GM21737 (cell line): ENCODE results near the gene USP13.

Experiments used
- ATAC-seq: cut with Tn5 transposase; IDR thresholded peaks from one replicate; pipeline ENCODE4 v1.9.1; 2021; ENCODE audit warnings: mild to moderate bottlenecking, moderate library complexity; ENCODE audit not compliant: unreplicated experiment

USP13 gene

GRCh38 chr3:179731544-179731943 lies 78.7 kb downstream of the USP13 start:
- no peak for ATAC-seq

- ATAC-seq: no peak
These were observed 80.0 kb downstream of the USP13 start for GRCh38 chr3:179732661-179733348.

- ATAC-seq: no peak
These were observed 81.0 kb downstream of the USP13 start for GRCh38 chr3:179733797-179734196.

DNA sequence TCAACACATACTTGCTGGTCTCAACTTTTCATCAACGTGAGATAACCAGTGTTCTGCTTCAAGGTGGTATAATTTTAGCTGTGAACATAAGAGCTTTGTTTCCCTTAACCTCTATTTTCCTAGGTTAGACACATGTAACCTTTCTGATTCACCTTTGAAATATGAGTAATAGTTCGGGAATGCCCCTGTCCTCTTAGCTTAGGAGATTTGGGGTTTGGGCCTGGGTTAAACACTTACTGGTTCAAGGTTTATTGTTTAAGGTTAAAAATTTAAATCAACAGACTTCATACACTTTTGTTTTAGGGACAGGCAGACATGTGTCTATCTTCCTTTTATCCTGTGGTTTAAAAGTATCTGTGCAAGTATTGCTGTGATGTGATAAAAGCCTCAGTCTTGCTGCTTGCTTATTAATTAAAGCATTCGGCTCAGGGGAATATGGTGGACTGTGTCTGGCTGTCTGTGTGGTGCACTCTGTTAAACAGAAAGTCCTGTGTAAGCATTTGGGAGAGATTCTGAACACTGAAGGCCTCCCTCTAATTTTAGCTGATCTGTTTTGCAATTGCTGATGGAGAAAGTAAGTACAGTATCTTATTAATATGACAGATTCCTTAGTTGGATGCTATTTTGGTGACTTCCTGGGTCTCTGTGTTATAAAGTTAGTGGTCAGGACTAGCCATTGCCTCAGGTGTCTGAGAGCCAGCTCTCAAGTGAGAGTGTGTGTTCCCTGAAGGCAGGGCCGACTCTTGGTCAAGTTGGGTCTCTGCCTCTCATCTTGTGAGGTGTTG lies 81.8 kb downstream of the USP13 start:
- ATAC-seq: no peak

- no peak for ATAC-seq
These were observed 82.5 kb downstream of the USP13 start for GRCh38 chr3:179735321-179735720.

DNA sequence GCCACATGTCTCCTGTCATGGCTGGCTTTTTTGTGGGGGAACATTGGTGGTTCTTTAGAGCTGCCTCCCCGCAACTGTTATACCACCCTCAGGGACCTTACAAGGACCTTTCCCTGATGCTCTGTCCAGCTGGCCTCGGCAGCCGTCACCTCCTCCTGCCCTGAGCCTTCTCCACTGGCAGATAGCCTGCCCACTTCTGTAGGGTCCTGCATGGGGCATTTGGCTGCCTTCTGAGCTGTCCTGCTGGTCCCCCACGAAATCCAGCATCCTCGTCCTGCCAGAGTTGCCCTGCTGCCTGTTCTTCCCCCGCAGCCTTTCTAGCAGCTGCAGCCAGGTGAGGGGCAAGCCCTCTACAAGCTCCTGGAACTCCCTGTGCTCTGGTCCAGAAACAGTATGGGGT lies 86.2 kb downstream of the USP13 start:
- ATAC-seq: no peak

- ATAC-seq: no peak
These were observed 87.2 kb downstream of the USP13 start for GRCh38 chr3:179739816-179740594.

GRCh38 chr3:179743913-179744312 lies 91.1 kb downstream of the USP13 start:
- no peak for ATAC-seq

GRCh38 chr3:179744667-179745066 lies 91.8 kb downstream of the USP13 start:
- ATAC-seq: no peak

GRCh38 chr3:179745079-179745478 lies 92.2 kb downstream of the USP13 start:
- no peak for ATAC-seq

GRCh38 chr3:179745716-179746115 lies 92.9 kb downstream of the USP13 start:
- no peak for ATAC-seq

- ATAC-seq: no peak
These were observed 98.0 kb downstream of the USP13 start for GRCh38 chr3:179750720-179751328.

DNA sequence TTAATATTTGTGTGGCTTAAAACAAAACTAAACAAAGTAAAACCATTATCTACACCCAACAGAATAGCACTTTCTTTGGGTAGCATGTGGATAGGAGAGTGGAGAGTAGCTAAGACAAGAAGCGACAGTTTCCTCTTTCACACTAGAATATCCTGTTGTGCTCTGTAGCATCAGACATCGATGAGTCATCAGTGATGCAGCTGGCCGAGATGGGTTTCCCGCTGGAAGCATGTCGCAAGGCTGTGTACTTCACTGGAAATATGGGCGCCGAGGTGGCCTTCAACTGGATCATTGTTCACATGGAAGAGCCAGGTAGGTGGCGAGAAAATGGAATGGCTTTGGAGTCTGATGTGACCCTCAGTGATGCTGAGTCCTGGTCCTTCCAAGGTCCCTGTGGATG lies 108.1 kb downstream of the USP13 start:
- no peak for ATAC-seq

- no peak for ATAC-seq
These were observed 112.6 kb downstream of the USP13 start for GRCh38 chr3:179765396-179765795.

DNA sequence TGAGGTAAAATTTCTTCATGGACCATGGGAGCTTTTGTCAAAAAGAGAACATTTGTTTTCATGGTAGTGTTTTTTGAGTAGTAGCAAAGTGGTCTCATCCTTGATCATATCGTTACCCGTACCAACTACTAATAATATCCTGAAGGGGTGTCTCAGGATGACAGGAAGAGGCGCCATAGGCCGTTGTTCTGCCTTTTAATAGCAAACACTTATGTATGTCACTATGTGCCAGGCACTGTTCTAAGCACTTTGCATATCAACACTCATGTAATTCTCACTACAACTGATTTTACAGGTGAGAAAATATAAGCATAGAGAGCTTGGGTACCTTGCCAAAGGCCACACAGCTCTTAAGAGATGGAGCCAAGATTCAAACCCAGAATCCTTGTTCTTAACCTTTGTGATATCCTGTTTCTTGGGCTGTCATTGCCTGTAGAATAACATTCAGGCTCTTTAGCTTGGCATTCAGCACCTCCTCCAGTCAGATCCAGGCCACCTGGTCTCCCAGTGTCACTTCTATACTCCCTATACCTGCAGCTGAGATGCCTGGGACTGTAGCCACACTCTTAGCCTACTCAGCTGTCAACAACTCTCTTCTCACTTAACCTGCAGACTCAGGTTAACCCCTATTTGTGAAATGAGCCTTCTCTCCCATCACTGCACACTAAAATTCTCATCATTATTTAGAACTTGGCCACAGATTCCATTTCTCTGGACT lies 113.7 kb downstream of the USP13 start:
- no peak for ATAC-seq

- ATAC-seq: no peak
These were observed 115.2 kb downstream of the USP13 start for GRCh38 chr3:179768080-179768479.

- ATAC-seq: no peak
These were observed 116.8 kb downstream of the USP13 start for GRCh38 chr3:179769411-179770247.

DNA sequence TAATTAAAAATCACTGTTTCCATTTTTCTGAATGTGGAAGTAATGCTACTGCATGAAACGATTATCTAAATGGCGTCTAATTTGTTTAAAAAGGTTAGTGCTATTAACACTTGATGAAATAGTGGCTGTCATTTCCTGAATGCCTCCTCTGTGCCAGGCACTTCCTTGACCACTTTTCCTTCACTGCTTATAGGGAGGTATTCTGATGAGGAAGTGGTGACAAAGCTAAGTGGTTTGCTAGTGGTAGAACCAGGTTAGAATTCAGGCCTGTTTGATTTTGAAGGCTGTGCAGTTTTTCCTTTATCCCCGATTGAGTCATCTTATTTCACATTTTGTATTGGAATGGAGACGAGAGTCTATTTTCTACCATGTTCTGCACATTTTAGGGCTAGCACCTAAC lies 119.0 kb downstream of the USP13 start:
- ATAC-seq: no peak

GRCh38 chr3:179772297-179772696 lies 119.5 kb downstream of the USP13 start:
- ATAC-seq: no peak
